Type B pancreatic cell (in vitro differentiated cells): ENCODE results near the gene MBTPS1. TPM values are rescaled to one million over a fixed set of nuclear protein-coding genes. Genes with fewer than 3 reads are reported as not detected.

Source experiments
- DNase-seq: peaks from one replicate; pipeline ENCODE4 v3.0.0; 2021; ENCODE audit warnings: mixed read lengths; ENCODE audit not compliant: unreplicated experiment; ENCODE audit errors: extremely low spot score
- H3K27ac Mint-ChIP-seq: 2 replicates; pipeline ENCODE4 v1.8.0; 2021; ENCODE audit warnings: mild to moderate bottlenecking, mixed read lengths
- H3K27me3 Mint-ChIP-seq: 2 replicates; pipeline ENCODE4 v1.8.0; 2021; ENCODE audit warnings: mixed read lengths
- H3K36me3 Mint-ChIP-seq: 2 replicates; pipeline ENCODE4 v1.8.0; 2021; ENCODE audit warnings: mixed read lengths
- H3K4me1 Mint-ChIP-seq: one replicate; pipeline ENCODE4 v1.8.0; 2021; ENCODE audit warnings: mixed read lengths; ENCODE audit not compliant: unreplicated experiment
- H3K4me3 Mint-ChIP-seq: 2 replicates; pipeline ENCODE4 v1.8.0; 2021; ENCODE audit warnings: mild to moderate bottlenecking, mixed read lengths
- H3K9me3 Mint-ChIP-seq: 2 replicates; pipeline ENCODE4 v1.8.0; 2021; ENCODE audit warnings: mixed read lengths
- CTCF ChIP-seq: fragments of 200-600 bp; sonication (generic); conservative IDR thresholded peaks from 2 replicates; pipeline ENCODE4 v1.5.0; 2021; ENCODE audit warnings: antibody characterized with exemption, mild to moderate bottlenecking
- total RNA-seq: library from RNA; stranded (reverse); gene quantifications from 2 replicates; pipeline ENCODE4 v1.2.1, GENCODE V29; 2021; ENCODE audit warnings: low replicate concordance

MBTPS1 gene
- total RNA-seq, 1 donor from 2014 or later: 88.4 TPM

GRCh38 chr16:84049403-84050060, 67.2 kb downstream of the MBTPS1 start:
- Mint-ChIP-seq H3K9me3 (no peaks in the 10 kb centered on the region), H3K4me1 (no peaks in the 10 kb centered on the region), H3K4me3 (no peak overlapping the region), H3K36me3 (peaks cover 10% of the 10 kb centered on the region), H3K27me3 (no peaks in the 10 kb centered on the region), H3K27ac (no peak overlapping the region)
- TF ChIP-seq CTCF: no peak
- no peak for DNase-seq

GRCh38 chr16:84048871-84049270, 67.9 kb downstream of the MBTPS1 start:
- no peak for TF ChIP-seq CTCF
- H3K27ac Mint-ChIP-seq: no peak overlapping the region
- peaks cover 6% of the 10 kb centered on the region for H3K4me1 Mint-ChIP-seq
- no peaks in the 10 kb centered on the region for H3K9me3 Mint-ChIP-seq
- H3K36me3 Mint-ChIP-seq: peaks cover 9% of the 10 kb centered on the region
- H3K27me3 Mint-ChIP-seq: peaks cover 4% of the 10 kb centered on the region
- DNase-seq: no peak
- H3K4me3 Mint-ChIP-seq: no peak overlapping the region

DNA sequence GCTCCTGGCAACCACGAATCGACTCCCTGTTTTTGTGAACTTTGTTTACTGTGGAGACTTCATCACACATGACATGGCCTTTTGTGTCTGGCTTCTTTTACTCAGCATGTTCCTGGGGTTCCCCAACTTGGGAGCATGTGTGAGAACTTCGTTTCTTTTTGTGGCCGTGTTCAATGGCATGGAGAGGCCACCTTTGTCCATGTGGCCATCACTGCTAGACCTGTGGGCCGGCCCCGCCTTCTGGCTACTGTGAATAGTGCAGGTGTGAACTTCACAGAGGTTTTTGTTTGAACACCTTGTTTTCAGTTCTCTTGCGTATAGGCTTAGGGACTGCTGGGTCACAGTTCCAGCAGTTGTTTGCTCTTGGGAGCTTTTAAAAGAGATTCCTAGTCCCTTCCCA, 68.5 kb downstream of the MBTPS1 start:
- peak; percentile 41 for TF ChIP-seq CTCF
- peaks cover 5% of the 10 kb centered on the region for H3K27me3 Mint-ChIP-seq
- DNase-seq: no peak
- no peak overlapping the region for H3K4me3 Mint-ChIP-seq
- H3K9me3 Mint-ChIP-seq: no peaks in the 10 kb centered on the region
- peaks cover 12% of the 10 kb centered on the region for H3K4me1 Mint-ChIP-seq
- peaks cover 9% of the 10 kb centered on the region for H3K36me3 Mint-ChIP-seq
- peak overlapping the region; percentile 55 for H3K27ac Mint-ChIP-seq

GRCh38 chr16:84047626-84048025, 69.1 kb downstream of the MBTPS1 start:
- no peak overlapping the region for H3K27ac Mint-ChIP-seq
- H3K4me3 Mint-ChIP-seq: no peak overlapping the region
- no peak for TF ChIP-seq CTCF
- H3K36me3 Mint-ChIP-seq: peaks cover 3% of the 10 kb centered on the region
- no peak for DNase-seq
- H3K27me3 Mint-ChIP-seq: peaks cover 10% of the 10 kb centered on the region
- no peaks in the 10 kb centered on the region for H3K9me3 Mint-ChIP-seq
- H3K4me1 Mint-ChIP-seq: peaks cover 17% of the 10 kb centered on the region

- no peak for DNase-seq
- H3K4me1 Mint-ChIP-seq: peaks cover 17% of the 10 kb centered on the region
- H3K27me3 Mint-ChIP-seq: peaks cover 10% of the 10 kb centered on the region
- H3K27ac Mint-ChIP-seq: no peak overlapping the region
- H3K36me3 Mint-ChIP-seq: no peaks in the 10 kb centered on the region
- no peak overlapping the region for H3K4me3 Mint-ChIP-seq
- no peak for TF ChIP-seq CTCF
- H3K9me3 Mint-ChIP-seq: no peaks in the 10 kb centered on the region
Observed at GRCh38 chr16:84047206-84047605, 69.5 kb downstream of the MBTPS1 start.
